ENCODE data around the gene CLOCK.

GRCh38 chr4:55509266-55509665, 37.4 kb downstream of the CLOCK start:
- no peak for TF ChIP-seq CTCF (IDR thresholded peaks at IDR 0.05)
- TF ChIP-seq POLR2A (IDR thresholded peaks at IDR 0.05): no peak
